ENCODE data around the gene PTPN2.

PTPN2 gene

GRCh38 chr18:12857991-12858544 is 26.0 kb downstream of the PTPN2 start:
- Histone ChIP-seq H3K36me3 (ENCODE audit: control insufficient read depth, insufficient read depth, low read length) (peaks cover 9% of the 10 kb centered on the region), H3K9me3 (ENCODE audit: control insufficient read depth, low read length) (no peaks in the 10 kb centered on the region), H3K27ac (ENCODE audit: low read depth, low read length, severe bottlenecking) (no peak overlapping the region), H3K4me3 (ENCODE audit: extremely low read depth, insufficient read depth, low read length, poor library complexity, severe bottlenecking) (no peak overlapping the region), H3K4me1 (ENCODE audit: control insufficient read depth, insufficient read depth, low read length, poor library complexity, severe bottlenecking) (no peaks in the 10 kb centered on the region)
- WGBS, 2 experiments (ENCODE audit: insufficient coverage in 2 of 2): 100% methylated on average over 2 of the region's 4 CpGs; no CpG with 5 or more reads in 1 of the 2 experiments

- H3K27ac ChIP-seq (ENCODE audit: low read depth, low read length, severe bottlenecking): no peak overlapping the region
- WGBS, 2 experiments (ENCODE audit: insufficient coverage in 2 of 2): 91% methylated on average over 4 of the region's 6 CpGs; no CpG with 5 or more reads in 1 of the 2 experiments
- no peaks in the 10 kb centered on the region for H3K9me3 ChIP-seq (ENCODE audit: control insufficient read depth, low read length)
- H3K36me3 ChIP-seq (ENCODE audit: control insufficient read depth, insufficient read depth, low read length): peaks cover 9% of the 10 kb centered on the region
- no peaks in the 10 kb centered on the region for H3K4me1 ChIP-seq (ENCODE audit: control insufficient read depth, insufficient read depth, low read length, poor library complexity, severe bottlenecking)
- H3K4me3 ChIP-seq (ENCODE audit: extremely low read depth, insufficient read depth, low read length, poor library complexity, severe bottlenecking): no peak overlapping the region
Measured at GRCh38 chr18:12857215-12857905, 26.7 kb downstream of the PTPN2 start.

- H3K9me3 ChIP-seq (ENCODE audit: control insufficient read depth, low read length): no peaks in the 10 kb centered on the region
- no peak overlapping the region for H3K4me3 ChIP-seq (ENCODE audit: extremely low read depth, insufficient read depth, low read length, poor library complexity, severe bottlenecking)
- WGBS, 2 experiments (ENCODE audit: insufficient coverage in 2 of 2): 96 to 97% methylated on average over 4 of the region's 4 CpGs
- no peaks in the 10 kb centered on the region for H3K4me1 ChIP-seq (ENCODE audit: control insufficient read depth, insufficient read depth, low read length, poor library complexity, severe bottlenecking)
- peaks cover 9% of the 10 kb centered on the region for H3K36me3 ChIP-seq (ENCODE audit: control insufficient read depth, insufficient read depth, low read length)
- H3K27ac ChIP-seq (ENCODE audit: low read depth, low read length, severe bottlenecking): no peak overlapping the region
Measured at GRCh38 chr18:12855916-12856315, 28.1 kb downstream of the PTPN2 start.

- Histone ChIP-seq H3K4me1 (ENCODE audit: control insufficient read depth, insufficient read depth, low read length, poor library complexity, severe bottlenecking) (no peaks in the 10 kb centered on the region), H3K27ac (ENCODE audit: low read depth, low read length, severe bottlenecking) (no peak overlapping the region), H3K9me3 (ENCODE audit: control insufficient read depth, low read length) (no peaks in the 10 kb centered on the region), H3K36me3 (ENCODE audit: control insufficient read depth, insufficient read depth, low read length) (peaks cover 14% of the 10 kb centered on the region), H3K4me3 (ENCODE audit: extremely low read depth, insufficient read depth, low read length, poor library complexity, severe bottlenecking) (no peak overlapping the region)
- WGBS, 2 experiments (ENCODE audit: insufficient coverage in 2 of 2): 94 to 95% methylated on average over 2 to 3 of the region's 7 CpGs
Measured at GRCh38 chr18:12852566-12853315, 31.3 kb downstream of the PTPN2 start.

- Histone ChIP-seq H3K9me3 (ENCODE audit: control insufficient read depth, low read length) (no peaks in the 10 kb centered on the region), H3K4me3 (ENCODE audit: extremely low read depth, insufficient read depth, low read length, poor library complexity, severe bottlenecking) (no peak overlapping the region), H3K27ac (ENCODE audit: low read depth, low read length, severe bottlenecking) (no peak overlapping the region), H3K4me1 (ENCODE audit: control insufficient read depth, insufficient read depth, low read length, poor library complexity, severe bottlenecking) (no peaks in the 10 kb centered on the region), H3K36me3 (ENCODE audit: control insufficient read depth, insufficient read depth, low read length) (peaks cover 9% of the 10 kb centered on the region)
- no CpG with 5 or more reads among the region's 3 CpGs for WGBS, 2 experiments (ENCODE audit: insufficient coverage in 2 of 2)
Measured at GRCh38 chr18:12851716-12852115, 32.3 kb downstream of the PTPN2 start.

GRCh38 chr18:12849548-12849947 is 34.5 kb downstream of the PTPN2 start:
- Histone ChIP-seq H3K36me3 (ENCODE audit: control insufficient read depth, insufficient read depth, low read length) (peaks cover 4% of the 10 kb centered on the region), H3K4me1 (ENCODE audit: control insufficient read depth, insufficient read depth, low read length, poor library complexity, severe bottlenecking) (no peaks in the 10 kb centered on the region), H3K9me3 (ENCODE audit: control insufficient read depth, low read length) (no peaks in the 10 kb centered on the region), H3K27ac (ENCODE audit: low read depth, low read length, severe bottlenecking) (no peak overlapping the region), H3K4me3 (ENCODE audit: extremely low read depth, insufficient read depth, low read length, poor library complexity, severe bottlenecking) (no peak overlapping the region)
- no CpG with 5 or more reads among the region's 2 CpGs for WGBS, 2 experiments (ENCODE audit: insufficient coverage in 2 of 2)

- H3K36me3 ChIP-seq (ENCODE audit: control insufficient read depth, insufficient read depth, low read length): peaks cover 4% of the 10 kb centered on the region
- WGBS, 2 experiments (ENCODE audit: insufficient coverage in 2 of 2): 100% methylated on average over 1 of the region's 1 CpG; no CpG with 5 or more reads in 1 of the 2 experiments
- H3K9me3 ChIP-seq (ENCODE audit: control insufficient read depth, low read length): no peaks in the 10 kb centered on the region
- peaks cover 3% of the 10 kb centered on the region for H3K4me1 ChIP-seq (ENCODE audit: control insufficient read depth, insufficient read depth, low read length, poor library complexity, severe bottlenecking)
- H3K27ac ChIP-seq (ENCODE audit: low read depth, low read length, severe bottlenecking): no peak overlapping the region
- H3K4me3 ChIP-seq (ENCODE audit: extremely low read depth, insufficient read depth, low read length, poor library complexity, severe bottlenecking): no peak overlapping the region
Measured at GRCh38 chr18:12848405-12848804, 35.6 kb downstream of the PTPN2 start.

- H3K4me1 ChIP-seq (ENCODE audit: control insufficient read depth, insufficient read depth, low read length, poor library complexity, severe bottlenecking): peaks cover 7% of the 10 kb centered on the region
- H3K27ac ChIP-seq (ENCODE audit: low read depth, low read length, severe bottlenecking): no peak overlapping the region
- peaks cover 4% of the 10 kb centered on the region for H3K36me3 ChIP-seq (ENCODE audit: control insufficient read depth, insufficient read depth, low read length)
- no CpG with 5 or more reads among the region's 2 CpGs for WGBS, 2 experiments (ENCODE audit: insufficient coverage in 2 of 2)
- H3K4me3 ChIP-seq (ENCODE audit: extremely low read depth, insufficient read depth, low read length, poor library complexity, severe bottlenecking): no peak overlapping the region
- no peaks in the 10 kb centered on the region for H3K9me3 ChIP-seq (ENCODE audit: control insufficient read depth, low read length)
Measured at GRCh38 chr18:12844391-12844790, 39.6 kb downstream of the PTPN2 start.

GRCh38 chr18:12843420-12844350 is 40.4 kb downstream of the PTPN2 start:
- WGBS, 2 experiments (ENCODE audit: insufficient coverage in 2 of 2): 91 to 92% methylated on average over 5 of the region's 12 CpGs
- Histone ChIP-seq H3K9me3 (ENCODE audit: control insufficient read depth, low read length) (no peaks in the 10 kb centered on the region), H3K4me1 (ENCODE audit: control insufficient read depth, insufficient read depth, low read length, poor library complexity, severe bottlenecking) (peaks cover 7% of the 10 kb centered on the region), H3K27ac (ENCODE audit: low read depth, low read length, severe bottlenecking) (peak overlapping the region; percentile 48), H3K4me3 (ENCODE audit: extremely low read depth, insufficient read depth, low read length, poor library complexity, severe bottlenecking) (no peak overlapping the region), H3K36me3 (ENCODE audit: control insufficient read depth, insufficient read depth, low read length) (peaks cover 4% of the 10 kb centered on the region)
